Measurements from ENCODE around the gene EFHD2. TPM values are rescaled to one million over a fixed set of nuclear protein-coding genes. Genes with fewer than 3 reads are reported as not detected.

Gene EFHD2
- total RNA-seq, 2 donors from 2014 or later: 160 to 191 TPM

- no peak for DNase-seq
Measured at GRCh38 chr1:15406614-15407559, 2.8 kb upstream of the EFHD2 start.

GRCh38 chr1:15407580-15407979 lies 2.1 kb upstream of the EFHD2 start:
- no peak overlapping the region for H3K9ac ChIP-seq (ENCODE audit: low read depth in 2 of 2, low read length in 2 of 2)
- no peak overlapping the region for H3K4me3 ChIP-seq
- peaks cover 4% of the 10 kb centered on the region for H3K4me1 ChIP-seq
- TF ChIP-seq CTCF (IDR thresholded peaks at IDR 0.05): no peak
- no peaks in the 10 kb centered on the region for H3K36me3 ChIP-seq
- H3K27ac ChIP-seq: no peak overlapping the region
- no peaks in the 10 kb centered on the region for H3K9me3 ChIP-seq
- H3K27me3 ChIP-seq: no peaks in the 10 kb centered on the region
- intact Hi-C loops (cut with DNase I): no loop called here
- DNase-seq: no peak

More at GRCh38 chr1:15406614-15407559, 2.8 kb upstream of the EFHD2 start:
- intact Hi-C loops (cut with DNase I): no loop called here
- Histone ChIP-seq H3K9me3 (no peaks in the 10 kb centered on the region), H3K36me3 (no peaks in the 10 kb centered on the region), H3K27ac (no peak overlapping the region), H3K4me1 (no peaks in the 10 kb centered on the region), H3K9ac (ENCODE audit: low read depth in 2 of 2, low read length in 2 of 2) (peak overlapping the region in 1 of 2 donors; percentile 8), H3K27me3 (no peaks in the 10 kb centered on the region), H3K4me3 (no peak overlapping the region)
- no peak for TF ChIP-seq CTCF (IDR thresholded peaks at IDR 0.05)

- H3K4me1 ChIP-seq: peaks cover 14% of the 10 kb centered on the region
- TF ChIP-seq CTCF (IDR thresholded peaks at IDR 0.05): no peak
- no peak for DNase-seq
- H3K27me3 ChIP-seq: no peaks in the 10 kb centered on the region
- H3K4me3 ChIP-seq: peak overlapping the region; percentile 81
- intact Hi-C loops (cut with DNase I): no loop called here
- peak overlapping the region; percentile 61 to 94 for H3K9ac ChIP-seq (ENCODE audit: low read depth in 2 of 2, low read length in 2 of 2)
- no peaks in the 10 kb centered on the region for H3K9me3 ChIP-seq
- H3K27ac ChIP-seq: peak overlapping the region; percentile 76
- H3K36me3 ChIP-seq: no peaks in the 10 kb centered on the region
Measured at GRCh38 chr1:15408890-15409387, 749 bp upstream of the EFHD2 start.

GRCh38 chr1:15410223-15410883 lies 665 bp downstream of the EFHD2 start:
- Histone ChIP-seq H3K36me3 (no peaks in the 10 kb centered on the region), H3K4me1 (peaks cover 21% of the 10 kb centered on the region), H3K9me3 (no peaks in the 10 kb centered on the region), H3K27ac (peak overlapping the region; percentile 76), H3K4me3 (peak overlapping the region; percentile 81), H3K9ac (ENCODE audit: low read depth in 2 of 2, low read length in 2 of 2) (peak overlapping the region; percentile 94 to 100), H3K27me3 (no peaks in the 10 kb centered on the region)
- no peak for DNase-seq
- no peak for TF ChIP-seq CTCF (IDR thresholded peaks at IDR 0.05)
- intact Hi-C loops (cut with DNase I): no loop called here

DNA sequence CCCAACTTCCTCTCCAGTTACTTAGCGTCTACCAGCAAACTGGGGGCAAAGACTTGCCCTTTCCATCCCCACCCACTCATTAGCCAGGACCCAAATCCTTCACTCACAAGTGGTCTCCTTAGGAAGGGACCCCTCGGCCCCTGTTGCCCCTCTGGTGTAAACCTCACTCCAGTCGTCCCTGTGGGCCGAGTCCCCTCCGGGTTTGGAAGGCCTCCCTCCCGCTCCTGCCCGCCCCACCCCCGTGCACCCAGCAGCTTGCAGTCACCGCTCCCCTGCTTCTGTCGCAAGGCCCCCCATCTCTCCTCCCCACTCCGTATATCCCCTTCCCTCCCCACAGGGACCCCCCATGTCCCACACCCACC lies 1.2 kb downstream of the EFHD2 start:
- Histone ChIP-seq H3K9ac (ENCODE audit: low read depth in 2 of 2, low read length in 2 of 2) (peak overlapping the region; percentile 94 to 100), H3K27me3 (no peaks in the 10 kb centered on the region), H3K4me1 (peaks cover 26% of the 10 kb centered on the region), H3K9me3 (no peaks in the 10 kb centered on the region), H3K36me3 (no peaks in the 10 kb centered on the region), H3K4me3 (peak overlapping the region; percentile 81), H3K27ac (peak overlapping the region; percentile 76)
- TF ChIP-seq CTCF (IDR thresholded peaks at IDR 0.05): no peak
- intact Hi-C loops (cut with DNase I): no loop called here
- peak; percentile 48 for DNase-seq

Measured in colonic mucosa (tissue), 4 donors.